LNCAP (cell line): ENCODE measurements around the gene LCN9.

Experiments used
- CTCF ChIP-seq: fragments of 450-650 bp; IDR thresholded peaks from 2 replicates; pipeline ENCODE4 v1.5.1; 2017; ENCODE audit warnings: mild to moderate bottlenecking

The LCN9 gene

GRCh38 chr9:135704483-135704882 lies 41.4 kb downstream of the LCN9 start:
- TF ChIP-seq CTCF: no peak

- TF ChIP-seq CTCF: no peak
Observed at GRCh38 chr9:135705376-135705775, 42.3 kb downstream of the LCN9 start.

GRCh38 chr9:135706288-135706687 lies 43.2 kb downstream of the LCN9 start:
- no peak for TF ChIP-seq CTCF

DNA sequence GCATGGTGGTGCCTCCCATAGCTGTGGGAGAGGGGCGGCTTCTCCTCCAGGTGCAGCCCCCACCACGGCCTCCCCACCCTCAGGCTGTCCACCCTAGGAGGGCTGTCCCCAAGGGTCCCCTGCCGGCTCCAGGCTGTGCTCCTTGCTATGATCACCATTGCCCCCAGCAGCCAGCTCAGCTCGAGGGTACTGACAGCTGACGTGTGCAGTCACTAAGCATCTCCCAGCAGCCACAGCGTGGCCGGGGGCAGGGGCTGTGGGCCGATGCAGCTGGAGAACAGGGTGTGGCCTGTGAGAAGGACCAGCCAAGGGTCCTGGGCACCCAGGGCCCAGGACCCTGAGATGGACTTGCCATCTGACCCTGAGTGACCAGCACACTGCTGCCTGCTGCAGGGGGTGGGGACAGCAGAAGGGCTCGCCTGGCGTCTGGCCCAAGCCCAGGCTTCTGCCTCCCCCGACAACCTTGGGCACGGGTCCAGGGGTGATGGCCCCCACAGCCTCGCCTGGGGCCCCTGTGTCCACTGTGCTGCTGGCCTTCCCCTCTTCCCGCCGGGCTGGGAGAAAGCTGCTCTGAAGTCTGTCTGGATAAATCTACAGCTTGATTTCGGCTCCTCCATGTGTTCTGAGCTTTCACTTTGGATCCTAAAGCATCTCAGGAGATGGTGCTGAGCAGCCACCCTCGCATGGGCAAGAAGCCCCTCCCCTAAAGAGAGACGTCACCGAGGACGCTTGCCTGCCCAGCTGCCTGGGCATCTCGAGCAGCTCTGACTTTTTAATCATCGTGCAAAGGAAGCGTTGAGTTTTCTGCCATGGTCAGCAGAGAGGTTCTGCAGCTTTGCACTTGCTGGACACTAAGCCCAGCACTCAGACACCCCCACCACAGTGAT lies 44.4 kb downstream of the LCN9 start:
- TF ChIP-seq CTCF: no peak

DNA sequence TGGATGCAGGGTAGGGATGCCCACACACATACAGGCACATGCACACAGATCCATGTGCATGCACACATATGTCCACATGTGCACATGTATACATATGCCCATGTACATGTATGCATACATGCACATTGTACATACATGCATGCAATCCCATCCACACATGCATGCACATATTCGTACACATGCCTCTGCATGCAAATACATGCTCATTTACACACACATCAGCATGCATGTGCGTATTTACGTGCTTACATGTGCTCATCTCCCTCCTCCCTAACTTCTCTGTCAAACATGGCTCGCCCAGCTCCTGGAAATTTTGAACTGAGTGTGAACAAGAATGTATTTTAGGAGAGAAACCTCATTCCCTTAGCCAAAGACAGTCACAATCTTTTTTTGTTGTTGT lies 45.1 kb downstream of the LCN9 start:
- TF ChIP-seq CTCF: no peak

- TF ChIP-seq CTCF: no peak
Observed at GRCh38 chr9:135711391-135711790, 48.3 kb downstream of the LCN9 start.

GRCh38 chr9:135711881-135712280 lies 48.8 kb downstream of the LCN9 start:
- TF ChIP-seq CTCF: no peak
